Esophagus mucosa (tissue), 1 donor: ENCODE results near the gene MTUS2. TPM values are rescaled to one million over a fixed set of nuclear protein-coding genes. Genes with fewer than 3 reads are reported as not detected.
"Not testable (repeated sequence)": the region's sequence is repeated elsewhere in the genome, so short reads cannot be mapped to it uniquely, and the experiment has no call there.

Experiments used
- ATAC-seq: fragments of 200-7000 bp; cut with Tn5 transposase; one replicate; pipeline ENCODE4 v1.9.1; 2020
- total RNA-seq: library from RNA; stranded (reverse); gene quantifications from one replicate; pipeline ENCODE4 v1.2.4, GENCODE V29; 2023
- donor health status: DM: yes; HTN: yes; CAD: no.

The MTUS2 gene
- total RNA-seq, 1 donor from 2014 or later = 0.12 TPM

DNA sequence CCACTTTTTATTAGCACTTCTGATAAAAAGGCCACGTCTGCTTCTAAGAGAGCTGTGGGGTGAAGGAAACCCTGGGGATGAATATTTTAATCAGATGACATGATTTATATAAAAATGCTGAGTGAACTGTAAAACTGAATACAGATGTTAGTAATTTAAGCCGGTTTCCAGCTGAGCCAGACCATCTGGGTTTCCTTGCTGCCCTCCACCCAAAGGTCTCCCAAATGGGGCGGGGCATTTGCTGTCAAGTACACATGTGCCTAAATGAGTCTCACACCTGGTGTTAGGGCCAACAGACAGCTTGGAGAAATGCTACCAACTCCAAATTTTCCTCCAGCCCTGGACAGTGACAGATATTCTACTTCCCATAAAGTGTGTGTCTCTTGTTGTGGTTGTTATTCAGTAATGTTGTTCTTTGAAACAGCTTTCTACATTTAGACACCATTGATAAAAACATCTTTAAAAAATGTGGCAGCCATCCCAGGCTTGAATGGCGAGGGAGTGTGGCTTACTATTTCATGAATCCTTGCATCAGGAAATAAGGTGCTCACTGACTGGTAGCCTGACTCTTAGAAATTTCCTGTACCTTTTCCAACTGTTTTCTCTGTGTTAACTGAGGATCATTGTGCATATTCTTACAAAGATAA, 350.4 kb downstream of the MTUS2 start:
- ATAC-seq = no peak

DNA sequence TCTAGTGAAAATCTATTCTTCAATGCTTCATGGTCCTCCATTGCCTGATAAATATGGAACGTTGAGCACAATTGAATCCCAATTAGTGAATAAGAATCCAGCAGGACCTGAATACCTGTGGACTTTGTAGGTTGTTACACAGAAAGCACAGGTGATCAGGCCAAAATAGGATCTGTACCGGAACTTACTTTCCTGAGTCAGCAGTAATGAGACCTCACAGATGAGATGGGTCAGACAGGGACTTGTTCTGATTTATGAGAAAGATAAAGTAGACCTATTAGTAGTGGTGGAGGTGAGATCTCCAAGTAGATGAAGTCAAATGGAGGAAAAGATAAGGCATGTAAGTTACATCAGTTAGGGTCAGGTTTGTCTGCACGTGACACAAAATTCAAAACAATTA, 351.1 kb downstream of the MTUS2 start:
- ATAC-seq = no peak

DNA sequence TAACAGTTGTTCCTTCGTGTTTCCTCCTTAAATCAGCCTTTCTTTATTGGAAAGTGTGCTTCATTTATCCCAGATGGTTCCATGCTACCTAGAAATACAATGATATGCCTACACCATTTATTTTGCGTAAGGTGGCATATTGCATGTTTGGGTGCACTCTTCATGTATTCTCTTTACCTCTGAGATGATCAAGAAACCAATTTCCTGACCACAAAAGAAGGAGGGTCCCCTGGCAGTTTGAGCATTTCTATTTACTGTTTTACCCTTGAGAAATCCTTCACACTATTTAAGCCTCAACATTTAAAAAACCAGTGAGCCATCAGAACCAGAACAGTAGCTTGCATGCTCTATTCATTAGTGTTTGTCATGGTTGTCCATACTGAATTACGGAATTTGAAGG, 354.0 kb downstream of the MTUS2 start:
- ATAC-seq = no peak

DNA sequence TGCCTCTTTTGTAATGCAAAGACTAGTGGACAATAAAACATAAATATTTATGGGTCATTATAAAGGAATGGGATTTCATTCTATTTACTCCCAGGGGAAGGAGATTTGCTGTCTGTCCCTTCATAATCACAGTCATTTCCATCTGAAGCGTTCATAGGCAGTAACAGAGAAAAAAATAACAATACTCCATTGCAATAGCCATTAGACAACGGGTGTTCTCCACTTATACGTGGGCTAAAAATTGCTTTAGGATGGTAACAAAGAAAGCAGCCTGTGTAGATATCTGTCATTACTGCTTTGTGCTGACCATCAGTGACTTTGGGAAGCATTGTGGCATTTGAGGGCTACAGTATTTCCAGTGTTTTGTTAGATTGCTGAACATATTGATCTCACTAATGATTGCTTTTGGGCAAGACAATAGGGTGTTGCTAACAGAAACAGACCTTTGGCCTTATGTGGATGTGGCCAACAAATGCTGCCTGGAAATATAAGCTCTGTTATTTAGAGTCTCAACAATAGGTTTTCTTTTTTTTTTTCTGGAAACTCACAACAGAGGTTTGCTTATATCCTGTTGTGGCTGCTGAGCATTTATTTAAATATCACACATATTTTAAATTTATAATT, 355.2 kb downstream of the MTUS2 start:
- ATAC-seq = no peak

DNA sequence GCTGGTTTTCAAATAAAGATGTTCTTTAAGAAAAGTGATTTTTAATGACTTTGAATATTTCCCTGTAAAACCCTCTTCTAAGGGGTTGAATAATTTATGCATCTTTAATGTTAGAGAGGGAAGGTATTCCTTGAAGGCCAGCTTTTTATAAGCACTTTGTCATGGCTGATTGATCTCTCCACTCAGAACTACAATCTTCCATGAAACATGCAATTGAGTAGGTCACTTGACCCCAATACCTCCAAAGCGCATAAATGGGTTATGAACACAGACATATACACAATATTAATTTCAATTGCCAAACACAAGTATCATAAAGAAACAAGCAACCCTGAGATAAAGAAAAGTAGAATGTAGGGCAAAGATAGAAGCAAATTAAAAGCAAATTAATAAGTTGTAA, 359.9 kb downstream of the MTUS2 start:
- ATAC-seq = no peak

DNA sequence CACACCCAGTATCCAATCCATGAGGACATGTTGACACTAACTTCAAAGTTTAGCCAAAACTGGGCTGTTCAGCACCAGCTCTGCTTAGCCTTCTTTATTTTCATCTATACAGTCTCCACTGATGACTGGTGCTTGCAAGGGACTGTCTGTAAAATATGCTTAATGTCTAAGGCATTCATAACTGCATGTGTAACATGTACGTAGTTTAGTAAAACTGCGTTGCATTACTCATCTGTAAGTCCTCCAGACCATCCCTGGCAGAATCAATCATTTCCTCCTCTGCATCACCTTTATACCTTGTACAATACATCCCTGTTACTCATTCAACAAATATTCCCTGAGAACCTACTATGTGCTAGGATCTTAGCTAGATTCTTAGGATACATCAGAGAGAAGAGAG, 362.1 kb downstream of the MTUS2 start:
- no peak for ATAC-seq

DNA sequence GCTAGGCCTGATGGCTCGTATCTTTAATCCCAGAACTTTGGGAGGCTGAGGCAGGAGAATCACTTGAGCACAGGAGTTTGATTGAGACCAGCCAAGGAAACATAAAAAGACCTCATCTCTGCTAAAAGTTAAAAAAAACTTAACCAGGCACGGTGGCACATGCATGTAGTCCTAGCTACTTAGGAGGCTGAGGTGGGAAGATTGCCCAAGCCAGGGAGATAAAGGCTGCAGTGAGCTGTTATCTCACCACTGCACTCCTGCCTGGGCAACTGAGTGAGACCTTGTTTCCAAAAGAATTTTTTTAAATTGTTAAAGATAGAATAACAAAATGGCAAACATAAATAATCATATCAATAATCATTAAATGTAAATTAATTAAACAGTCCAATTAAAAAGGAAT, 365.8 kb downstream of the MTUS2 start:
- ATAC-seq = no peak

DNA sequence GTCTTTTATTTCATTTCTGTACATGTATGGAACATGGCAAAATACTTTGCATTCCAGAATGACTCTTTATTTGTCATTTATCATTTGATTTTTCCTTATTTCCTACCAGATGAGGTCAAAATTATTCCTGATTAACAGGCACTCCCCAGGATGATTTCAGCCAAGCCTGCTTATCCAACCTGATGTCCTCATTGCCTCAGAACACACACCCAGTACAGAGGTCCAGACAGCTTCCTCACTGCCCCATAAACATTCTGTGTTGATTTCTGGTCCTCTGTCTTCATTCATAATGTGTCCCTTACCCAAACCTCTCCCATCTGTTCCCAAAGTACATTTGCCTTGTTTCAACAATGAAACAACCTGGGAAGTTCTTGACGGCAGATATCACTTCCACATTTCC, 367.4 kb downstream of the MTUS2 start:
- no peak for ATAC-seq

DNA sequence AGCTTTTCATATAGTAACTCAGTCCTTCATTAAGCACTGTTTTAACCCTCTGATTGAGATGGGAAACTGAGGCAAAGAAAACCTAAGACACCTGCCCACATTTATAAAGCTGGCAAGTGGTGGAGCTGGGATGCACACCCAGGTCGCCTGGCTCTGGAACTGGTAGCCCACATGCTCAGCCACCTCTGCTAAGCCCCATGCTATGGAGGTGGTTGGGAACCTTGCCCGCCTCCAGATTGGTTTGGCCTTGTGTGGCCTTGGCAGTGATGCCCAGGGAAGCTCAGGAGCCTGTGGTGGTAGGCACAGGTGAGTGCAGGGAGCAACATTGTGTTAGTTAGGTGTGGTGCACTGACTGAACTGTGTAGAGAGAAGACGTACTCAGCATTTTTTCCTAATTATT, 370.2 kb downstream of the MTUS2 start:
- no peak for ATAC-seq

DNA sequence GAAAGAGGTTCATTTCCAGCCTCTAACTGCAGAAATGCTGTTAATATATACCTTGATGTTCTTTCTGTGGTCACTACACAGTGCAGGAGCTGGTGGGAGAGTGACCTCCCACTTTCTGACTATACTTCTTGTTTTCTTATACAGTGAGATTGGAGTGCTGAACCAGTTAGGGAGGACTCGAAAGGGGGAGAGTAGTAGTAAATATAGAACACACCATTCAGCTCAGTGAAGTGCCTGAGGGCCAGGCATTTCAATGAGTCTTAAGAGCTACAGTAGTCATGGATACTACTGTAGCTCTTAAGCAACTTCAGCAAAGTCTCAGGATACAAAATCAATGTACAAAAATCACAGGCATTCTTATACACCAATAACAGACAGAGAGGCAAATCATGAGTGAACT, 372.9 kb downstream of the MTUS2 start:
- no peak for ATAC-seq

DNA sequence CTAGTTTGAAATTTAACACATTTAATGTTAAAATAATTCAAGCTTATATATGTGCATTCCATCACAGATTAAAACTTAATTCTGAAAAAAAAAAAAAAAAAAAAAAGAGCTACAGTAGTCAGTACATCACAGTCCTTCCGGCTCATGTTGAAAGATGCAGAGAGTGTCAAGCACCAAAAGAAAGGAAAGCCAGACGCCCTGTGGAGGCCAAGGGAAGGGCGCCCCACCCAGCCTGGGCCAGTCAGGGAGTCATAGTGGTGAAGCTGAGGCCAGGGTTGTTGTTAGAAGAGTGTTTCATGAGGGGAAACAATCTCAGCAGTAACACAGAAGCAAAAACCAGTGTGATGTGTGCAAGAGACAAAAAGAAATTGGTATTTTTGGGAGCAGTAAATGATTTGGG, 375.3 kb downstream of the MTUS2 start:
- no peak for ATAC-seq

DNA sequence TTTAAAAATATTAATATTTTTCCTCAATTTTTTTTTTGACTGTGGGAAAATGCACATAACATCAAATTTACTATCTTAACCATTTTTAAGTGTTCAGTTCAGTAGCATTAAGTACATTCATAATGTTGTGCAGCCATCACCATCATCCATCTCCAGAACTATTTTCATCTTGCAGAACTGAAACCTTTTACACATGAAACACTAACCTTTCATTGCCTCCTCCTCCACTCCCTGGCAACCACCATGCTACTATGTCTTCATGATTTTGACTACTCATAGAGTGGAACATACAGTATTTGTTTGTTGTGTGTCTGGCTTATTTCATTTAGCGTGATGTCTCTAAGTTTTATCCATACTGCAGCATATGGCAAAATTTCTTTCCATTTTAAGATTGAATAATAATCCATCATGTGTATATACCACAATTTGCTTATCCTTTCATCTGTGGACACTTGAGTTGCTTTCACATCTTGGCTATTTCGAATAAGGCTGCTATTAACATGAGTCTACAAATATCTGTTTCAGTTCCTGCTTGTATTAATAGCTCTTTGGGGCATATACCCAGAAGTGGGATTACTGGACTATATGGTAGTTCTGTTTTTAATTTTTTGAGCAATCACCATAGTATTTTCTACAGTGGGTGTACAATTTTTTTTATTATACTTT, 376.4 kb downstream of the MTUS2 start:
- no peak for ATAC-seq

DNA sequence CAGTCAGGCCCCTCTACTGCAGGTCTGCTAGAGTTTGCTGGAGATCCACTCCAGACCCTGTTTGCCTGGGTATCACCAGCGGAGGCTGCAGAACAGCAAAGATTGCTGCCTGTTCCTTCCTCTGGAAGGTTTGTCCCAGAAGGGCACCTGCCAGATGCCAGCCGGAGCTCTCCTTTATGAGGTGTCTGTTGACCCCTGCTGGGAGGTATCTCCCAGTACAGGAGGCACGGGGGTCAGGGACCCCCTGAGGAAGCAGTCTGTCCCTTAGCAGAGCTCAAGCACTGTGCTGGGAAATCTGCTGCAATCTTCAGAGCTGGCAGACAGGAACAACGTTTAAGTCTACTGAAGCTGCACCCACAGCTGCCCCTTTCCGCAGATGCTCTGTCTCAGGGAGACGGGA, 382.6 kb downstream of the MTUS2 start:
- not testable (repeated sequence) for ATAC-seq

DNA sequence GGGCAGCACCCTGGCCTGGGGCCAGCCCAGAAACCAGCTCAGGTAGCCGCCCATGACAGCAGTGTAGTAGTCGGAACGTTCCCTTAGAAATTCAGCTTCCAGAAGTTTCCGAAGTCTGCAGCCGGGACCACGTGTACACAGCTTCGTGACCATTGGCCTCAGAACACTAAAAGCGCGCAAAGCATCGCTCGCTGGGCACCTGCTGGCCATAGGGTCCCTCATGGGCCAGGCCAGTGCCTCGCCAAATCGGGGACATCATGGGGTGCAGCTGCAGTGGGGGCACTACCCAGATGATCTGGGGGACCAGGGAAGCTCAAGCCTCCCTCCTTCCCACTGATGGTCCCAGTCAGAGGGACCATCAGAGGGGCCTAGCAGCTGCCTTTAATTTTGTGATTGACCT, 384.5 kb downstream of the MTUS2 start:
- ATAC-seq = no peak

DNA sequence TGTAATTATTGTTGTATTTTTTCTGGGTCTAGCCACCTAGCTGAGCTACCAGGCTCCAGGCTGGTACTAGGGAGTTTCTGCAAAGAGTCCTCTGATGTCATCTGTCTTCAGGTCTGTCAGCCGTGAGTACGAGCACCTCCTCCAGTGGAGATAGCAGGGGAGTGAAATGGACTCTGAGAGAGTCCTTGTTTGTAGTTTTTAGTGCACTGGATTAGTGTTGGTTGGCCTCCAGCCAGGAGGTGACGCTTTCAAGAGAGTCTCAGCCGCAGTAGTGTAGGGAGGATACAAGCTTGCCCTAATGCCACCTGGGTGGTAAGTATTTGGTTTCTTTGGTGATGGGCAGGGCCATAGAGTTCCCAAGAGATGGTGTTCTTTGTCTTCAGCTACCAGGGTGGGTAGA, 390.5 kb downstream of the MTUS2 start:
- no peak for ATAC-seq

DNA sequence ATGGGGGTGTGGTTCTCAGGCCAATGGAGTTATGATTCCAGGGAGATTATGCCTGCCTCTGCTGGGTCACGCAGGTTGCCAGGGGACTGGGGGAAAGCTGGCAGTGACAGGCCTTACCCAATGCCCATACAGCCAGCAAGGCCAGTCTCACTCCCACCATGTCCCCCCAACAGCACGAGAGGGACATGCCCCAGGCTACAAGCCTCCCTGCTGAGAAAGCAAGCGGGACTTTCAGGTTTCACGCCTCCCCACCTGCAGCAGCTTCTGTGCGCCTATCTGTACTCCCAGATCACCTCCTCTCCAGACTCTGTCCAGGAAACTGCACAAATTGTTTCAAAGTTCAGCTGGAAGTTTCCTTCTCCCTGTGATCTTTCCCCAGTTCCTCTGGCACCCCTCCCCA, 391.0 kb downstream of the MTUS2 start:
- not testable (repeated sequence) for ATAC-seq

DNA sequence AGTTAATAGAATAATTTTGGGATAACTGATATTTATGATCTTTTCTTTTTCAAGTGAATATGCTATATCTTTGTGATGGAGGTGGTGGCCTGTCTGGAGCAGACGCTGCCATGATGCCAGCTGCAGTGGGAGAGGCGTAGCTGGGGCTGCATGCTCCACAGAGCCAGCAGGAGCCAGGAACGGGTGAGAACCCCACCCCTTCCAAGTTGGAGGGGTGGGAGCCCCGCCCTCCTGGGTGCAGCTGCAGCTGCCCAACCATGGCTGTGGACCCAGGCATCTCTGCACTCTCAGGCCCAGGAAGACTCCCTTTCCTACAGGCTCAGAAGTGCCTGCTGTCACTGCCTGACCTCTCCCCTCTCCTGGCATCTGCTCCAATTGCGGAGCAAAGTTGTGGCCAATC, 402.3 kb downstream of the MTUS2 start:
- no peak for ATAC-seq

DNA sequence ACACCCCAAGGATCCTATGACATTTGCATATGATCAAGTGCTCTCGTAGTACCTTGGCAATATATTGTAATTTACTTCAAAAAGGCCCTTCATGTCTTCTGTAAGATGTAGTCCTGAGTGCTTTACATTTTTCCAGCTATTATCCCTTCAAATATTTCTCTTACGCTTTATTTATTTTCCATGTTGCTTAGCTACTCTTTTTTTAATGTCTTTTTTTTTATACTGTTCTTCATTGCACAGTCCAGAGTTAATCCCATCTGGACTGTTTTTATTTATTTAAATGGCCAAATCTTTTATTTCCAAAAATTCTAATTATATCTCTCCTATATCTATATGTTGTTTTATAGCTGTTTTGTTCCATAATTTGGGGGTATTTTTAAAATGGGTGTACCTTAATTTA, 404.1 kb downstream of the MTUS2 start:
- ATAC-seq = no peak

DNA sequence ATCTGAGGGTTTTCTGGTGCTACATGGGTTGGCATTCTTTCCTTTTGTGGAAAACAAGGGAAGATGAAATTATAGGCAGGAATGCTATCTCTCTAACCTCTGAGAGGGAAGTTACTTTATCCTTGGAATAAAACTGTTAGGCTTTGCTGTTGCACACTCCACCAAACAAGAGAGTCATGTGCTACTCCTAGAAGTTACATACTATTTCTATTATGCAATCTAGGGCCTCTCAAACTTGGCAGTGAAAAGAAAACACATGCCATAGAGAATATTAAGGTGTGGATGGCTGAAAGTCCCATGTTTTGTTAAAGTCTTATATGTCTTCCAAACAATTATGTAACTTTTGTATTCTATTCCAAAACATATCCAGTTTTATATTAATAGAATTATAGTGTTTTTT, 407.4 kb downstream of the MTUS2 start:
- ATAC-seq = no peak

DNA sequence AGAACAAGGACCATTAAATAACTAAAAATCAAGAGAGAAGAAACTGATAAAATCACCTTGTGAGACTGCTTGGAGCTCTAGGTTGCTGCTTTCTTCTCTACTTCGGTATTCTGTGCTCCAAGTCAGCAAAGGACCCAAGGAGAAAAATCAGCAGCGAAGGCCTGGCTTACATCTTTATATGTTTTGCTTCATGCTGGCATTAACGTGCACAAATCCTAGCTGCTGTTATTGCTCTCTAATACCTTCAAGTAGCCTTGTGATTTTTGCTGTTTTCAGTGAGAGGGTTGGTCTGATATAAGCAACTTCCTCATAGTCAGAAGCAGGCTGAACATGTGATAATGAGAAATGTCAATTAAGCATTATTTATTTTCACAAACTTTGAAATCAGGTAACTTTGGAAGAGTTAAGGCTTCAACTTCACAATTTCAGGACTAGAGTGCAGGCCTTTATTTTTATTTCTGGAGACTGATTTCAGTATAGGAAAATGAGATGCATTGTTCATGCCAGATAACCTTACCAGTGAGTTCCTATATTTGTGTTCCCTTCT, 410.2 kb downstream of the MTUS2 start:
- no peak for ATAC-seq

DNA sequence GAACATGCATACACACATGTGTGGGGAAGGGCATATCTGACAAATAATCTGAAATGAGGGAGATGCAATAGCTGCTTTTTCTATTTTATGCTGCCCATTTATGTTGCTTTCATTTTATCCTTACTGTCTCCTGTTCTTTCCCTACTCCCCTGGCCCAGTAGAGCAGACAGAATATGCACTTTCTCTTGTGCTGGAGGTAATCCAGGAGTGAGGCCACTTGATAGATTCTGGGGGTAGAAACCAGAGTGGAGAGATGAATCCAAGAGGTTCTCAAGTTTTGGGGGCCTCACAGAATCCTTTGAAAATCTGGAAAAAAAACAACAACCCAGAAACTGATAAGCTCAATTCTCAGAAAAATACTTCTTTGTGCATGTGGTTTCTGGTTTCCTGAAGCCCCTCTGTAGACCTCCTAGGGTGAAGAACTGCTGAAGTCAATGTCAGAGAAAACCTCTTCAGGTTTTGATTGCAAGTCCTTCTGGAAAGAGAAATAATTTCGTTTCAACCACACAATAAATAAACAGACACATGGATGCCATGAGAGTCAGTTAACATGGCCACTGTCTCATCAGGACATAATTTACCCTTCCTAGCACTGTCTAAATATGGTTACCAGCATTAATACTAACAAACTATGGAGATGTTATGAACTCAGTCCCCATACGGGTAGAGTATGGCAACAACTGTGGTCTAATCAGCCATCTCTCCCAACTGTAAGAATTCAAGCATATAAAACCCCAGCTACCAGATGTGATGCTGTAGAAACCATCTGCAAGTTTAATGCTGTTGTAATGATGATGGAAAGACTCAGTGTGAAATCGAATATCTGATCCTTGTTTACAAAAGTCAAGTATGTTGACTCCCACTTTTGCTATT, 419.8 kb downstream of the MTUS2 start:
- ATAC-seq = no peak

DNA sequence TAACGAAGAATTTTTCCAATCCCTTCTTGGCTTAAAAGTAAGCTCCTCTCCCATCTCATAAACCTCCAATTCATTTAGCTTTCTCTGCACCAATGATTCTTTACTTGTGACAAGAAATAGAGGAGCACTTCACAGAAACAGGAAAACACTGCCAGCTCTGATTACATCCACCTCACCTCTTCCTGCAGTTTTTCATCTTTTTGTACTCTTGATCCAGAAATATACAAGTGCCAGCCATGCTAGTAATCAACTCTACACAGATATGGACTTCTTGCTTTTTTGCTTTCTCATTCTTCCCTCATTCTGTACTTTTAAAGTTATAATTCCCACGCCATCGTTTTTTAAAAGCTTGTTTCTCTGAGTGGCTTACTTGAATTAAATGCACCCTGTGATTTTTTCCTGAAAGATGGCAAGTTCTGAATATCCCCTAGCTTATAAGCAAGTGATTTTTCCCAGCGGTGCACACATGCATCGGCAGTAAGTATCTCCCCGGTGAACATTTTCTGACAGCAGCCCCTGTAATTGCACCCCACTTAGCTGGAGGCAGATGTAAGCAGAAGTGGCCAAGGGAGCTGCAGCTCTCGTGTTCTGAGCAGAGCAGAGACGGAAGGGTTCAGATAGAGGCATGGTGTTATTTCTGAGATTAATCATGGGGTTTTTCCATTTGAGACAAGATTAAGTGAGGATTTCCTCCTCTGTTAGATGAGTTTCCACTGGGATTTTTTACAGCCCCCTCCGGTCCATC, 434.7 kb downstream of the MTUS2 start:
- ATAC-seq = no peak
